NCI-H2107 (cell line): ENCODE data around the gene SPINT2.
"Not testable (repeated sequence)": the region's sequence is repeated elsewhere in the genome, so short reads cannot be mapped to it uniquely, and the experiment has no call there.

Experiments used
- DNase-seq: peaks from one replicate; lab custom pipeline; 2025; lab: John Stamatoyannopoulos, UW

The SPINT2 gene

DNA sequence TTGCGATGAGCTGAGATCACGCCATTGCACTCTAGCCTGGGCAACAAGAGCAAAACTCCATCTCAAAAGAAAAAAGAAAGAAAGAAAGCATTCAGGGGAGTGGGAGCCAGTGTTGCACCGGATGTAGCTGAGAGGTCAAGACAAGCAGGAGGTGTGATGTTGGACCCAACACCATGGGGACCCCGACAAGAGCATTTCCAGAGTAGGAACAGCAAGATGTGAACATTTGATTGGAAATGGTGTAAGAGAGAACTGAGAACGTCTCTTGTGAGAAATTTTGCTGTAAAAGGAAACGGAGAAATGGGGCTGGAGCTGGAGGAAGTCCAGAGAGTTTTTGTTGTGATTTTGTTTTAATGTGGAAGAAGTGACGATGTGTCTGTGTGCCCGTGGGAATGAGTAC is 24.6 kb upstream of the SPINT2 start:
- no peak for DNase-seq

- no peak for DNase-seq
These were observed 21.1 kb upstream of the SPINT2 start for GRCh38 chr19:38243279-38243673.

GRCh38 chr19:38245826-38246498 is 18.4 kb upstream of the SPINT2 start:
- no peak for DNase-seq

- no peak for DNase-seq
These were observed 17.2 kb upstream of the SPINT2 start for GRCh38 chr19:38247126-38247525.

- no peak for DNase-seq
These were observed 16.6 kb upstream of the SPINT2 start for GRCh38 chr19:38247734-38248268.

GRCh38 chr19:38248421-38248820 is 16.0 kb upstream of the SPINT2 start:
- no peak for DNase-seq

- no peak for DNase-seq
These were observed 13.9 kb upstream of the SPINT2 start for GRCh38 chr19:38250428-38250820.

GRCh38 chr19:38250821-38251563 is 13.4 kb upstream of the SPINT2 start:
- DNase-seq: no peak

DNA sequence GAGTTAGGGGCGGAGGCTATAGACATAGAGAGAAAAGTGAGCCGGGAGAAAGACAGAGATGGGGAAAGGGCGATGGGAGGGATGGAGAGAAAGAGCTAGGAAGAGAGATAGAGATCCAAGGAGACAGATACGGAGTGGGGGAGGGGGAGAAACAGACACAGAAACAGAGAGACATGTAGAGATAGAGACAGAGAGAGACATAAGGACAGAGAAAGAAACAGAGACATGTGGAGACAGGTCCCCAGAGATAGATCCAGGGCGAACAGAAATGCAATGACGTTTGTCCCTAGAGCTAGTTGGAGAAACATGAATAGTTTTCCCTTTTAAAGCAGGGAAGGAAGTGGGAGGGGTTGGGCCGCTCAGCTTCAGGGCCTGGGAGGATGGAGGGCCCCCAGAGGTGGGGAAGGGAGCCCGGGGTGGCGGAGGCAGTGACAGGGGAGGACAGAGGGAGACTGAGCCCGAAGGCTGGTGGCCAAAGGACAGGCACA is 12.8 kb upstream of the SPINT2 start:
- DNase-seq: no peak

DNA sequence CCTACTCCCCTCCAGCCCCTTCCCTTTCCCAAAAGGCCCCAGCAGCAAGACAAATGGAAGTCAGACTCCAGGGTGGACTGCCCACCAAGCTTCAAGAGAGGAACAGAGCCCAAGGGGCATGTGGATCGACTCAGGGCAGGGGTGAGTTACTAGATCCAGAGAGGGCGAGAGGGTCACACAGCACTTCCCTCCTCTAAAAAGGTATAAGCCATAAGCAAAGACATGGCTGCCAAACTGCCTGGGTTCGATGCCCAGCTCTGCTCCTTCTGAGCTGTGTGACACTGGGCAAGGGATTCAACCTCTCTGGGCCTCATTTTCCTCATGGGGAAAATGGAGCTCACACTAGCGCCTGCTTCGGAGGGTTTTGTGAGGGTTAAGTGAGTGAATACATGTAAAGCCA is 12.0 kb upstream of the SPINT2 start:
- DNase-seq: no peak

- no peak for DNase-seq
These were observed 11.3 kb upstream of the SPINT2 start for GRCh38 chr19:38252941-38253691.

DNA sequence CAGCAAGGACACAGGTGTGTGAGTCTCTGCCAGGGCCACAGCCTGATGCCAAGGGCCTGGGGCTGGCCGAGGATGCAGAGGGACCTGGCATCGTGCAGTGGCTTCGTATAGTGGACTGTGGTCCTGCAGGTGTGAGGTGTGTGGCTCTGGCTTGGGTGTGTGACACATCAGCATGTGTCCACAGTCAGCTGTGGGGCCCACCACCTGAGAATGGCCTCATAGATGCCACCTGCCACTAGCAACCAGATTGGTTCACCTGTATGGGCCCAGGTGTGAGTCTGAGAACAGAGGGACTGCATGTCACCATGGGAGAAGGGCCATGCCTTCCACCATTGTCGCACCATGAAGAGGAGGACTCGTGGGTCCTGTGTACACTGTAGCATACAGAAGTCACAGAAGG is 10.6 kb upstream of the SPINT2 start:
- DNase-seq: no peak

DNA sequence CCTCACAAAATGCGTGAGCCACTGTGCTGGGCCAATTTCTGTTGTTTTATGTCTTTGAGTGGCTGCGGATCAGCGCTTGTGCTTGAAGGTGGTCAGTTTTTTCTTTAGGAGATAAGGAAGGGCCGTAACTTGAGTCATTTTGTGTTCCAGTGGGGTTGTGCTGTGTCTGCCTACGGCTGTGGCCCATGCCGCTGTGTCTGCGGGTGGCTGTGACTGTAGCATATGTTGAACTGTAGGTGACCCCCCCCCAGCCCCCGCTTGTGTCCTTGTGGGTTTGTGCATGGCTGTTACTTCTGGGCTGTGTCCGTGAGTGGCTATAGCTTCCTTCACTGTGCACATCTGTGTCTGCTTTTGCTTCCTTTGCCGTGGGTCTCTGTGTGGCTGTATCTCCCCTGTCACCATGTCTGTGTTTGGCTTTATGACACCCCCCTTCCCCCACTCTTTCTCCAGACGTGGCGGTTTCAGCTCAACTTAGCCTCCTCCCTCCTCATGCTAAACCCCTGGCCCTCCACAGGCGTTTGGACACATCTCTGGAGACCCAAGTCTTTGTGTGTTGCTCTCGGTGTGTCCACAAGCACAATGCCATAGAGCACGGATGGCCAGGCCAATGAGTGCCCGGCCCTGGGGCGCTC is 8.9 kb upstream of the SPINT2 start:
- no peak for DNase-seq

- DNase-seq: not testable (repeated sequence)
These were observed 2.4 kb upstream of the SPINT2 start for GRCh38 chr19:38261942-38262341.

DNA sequence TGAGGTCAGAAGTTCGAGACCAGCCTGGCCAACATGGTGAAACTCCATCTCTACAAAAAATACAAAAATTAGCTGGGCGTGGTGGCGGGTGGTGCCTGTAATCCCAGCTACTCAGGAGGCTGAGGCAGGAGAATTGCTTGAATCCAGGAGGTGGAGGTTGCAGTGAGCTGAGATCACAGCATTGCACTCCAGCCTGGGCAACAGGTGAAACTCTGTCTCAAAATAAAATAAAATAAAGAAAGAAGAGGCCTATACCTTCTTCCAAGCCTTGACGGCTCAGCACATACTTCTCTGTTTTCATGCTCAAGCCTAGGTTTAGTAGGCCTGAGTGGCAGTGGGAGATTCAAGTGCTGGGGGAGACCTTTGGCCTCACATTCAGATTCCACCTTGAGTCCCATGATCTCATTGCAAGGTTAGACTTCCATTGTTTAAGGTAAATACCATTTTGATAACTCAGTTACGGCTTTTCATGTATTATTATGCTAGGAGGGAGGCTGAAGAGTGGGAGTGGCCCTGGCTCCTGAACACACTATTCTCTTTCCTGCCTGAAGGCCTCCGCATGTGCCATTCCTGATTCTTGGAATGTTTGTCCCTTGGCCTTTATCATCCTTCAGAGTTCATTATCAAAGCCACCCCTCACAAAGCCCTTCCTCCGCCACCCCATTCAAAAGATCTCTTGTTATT is 1.6 kb upstream of the SPINT2 start:
- DNase-seq: no peak

GRCh38 chr19:38263689-38264485 is 486 bp upstream of the SPINT2 start:
- DNase-seq: peak; percentile 94

DNA sequence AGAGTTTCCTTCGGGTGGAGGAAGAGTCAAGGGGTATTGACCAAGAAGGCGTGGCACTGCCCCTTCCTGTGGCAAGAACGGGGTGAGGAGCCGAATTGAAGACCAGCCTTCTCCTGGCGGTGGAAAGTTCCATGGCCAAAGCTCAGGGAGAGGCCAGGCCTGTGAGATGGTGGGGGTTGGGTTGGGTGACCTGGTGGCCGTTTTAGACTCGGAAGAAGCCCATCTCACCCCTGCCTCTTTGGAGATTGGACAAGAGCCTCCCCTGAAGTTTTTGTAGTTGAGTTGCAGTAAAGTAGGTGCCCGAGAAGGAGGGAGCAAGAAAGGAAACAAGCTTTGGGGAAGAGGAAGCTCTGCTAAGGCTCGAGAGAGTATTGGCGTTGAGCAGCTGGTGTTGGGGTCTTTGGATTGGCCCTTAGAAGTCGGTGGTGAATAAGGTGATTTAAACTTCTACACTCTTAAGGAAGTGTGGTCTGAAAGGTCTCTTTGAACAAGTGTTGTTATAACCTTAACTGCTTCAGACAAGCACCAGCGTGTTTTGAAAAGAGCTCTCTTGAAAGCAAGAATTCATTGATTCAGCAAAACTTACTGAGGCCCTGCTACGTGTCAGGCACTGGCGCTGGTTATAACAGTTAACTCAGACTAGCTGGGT is 964 bp downstream of the SPINT2 start:
- no peak for DNase-seq

DNA sequence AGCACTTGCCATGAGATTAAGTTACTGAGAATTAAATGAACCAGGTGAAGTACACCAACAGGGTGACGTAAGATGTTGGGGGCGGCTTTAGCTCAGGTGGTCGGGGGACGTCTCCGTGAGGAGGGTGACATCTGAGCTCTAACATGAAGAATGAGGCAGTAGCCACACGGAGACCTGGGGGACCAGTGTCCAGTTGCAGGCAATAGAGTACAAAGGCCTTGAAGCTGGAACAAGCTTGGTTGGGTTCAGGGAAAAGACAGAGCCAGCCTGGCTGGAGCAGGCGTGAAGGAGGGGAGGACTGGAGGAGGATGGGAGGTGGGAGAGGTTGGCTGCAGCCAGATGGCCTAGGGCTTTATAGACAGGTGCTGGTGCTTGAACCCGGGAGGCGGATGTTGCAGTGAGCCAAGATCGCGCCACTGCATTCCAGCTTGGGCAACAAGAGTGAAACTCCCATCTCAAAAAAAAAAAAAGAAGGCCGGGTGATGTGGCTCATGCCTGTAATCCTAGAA is 1.6 kb downstream of the SPINT2 start:
- DNase-seq: no peak

GRCh38 chr19:38266981-38267597 is 2.7 kb downstream of the SPINT2 start:
- DNase-seq: no peak
